Neural progenitor cell (in vitro differentiated cells): ENCODE data around the gene TXNDC5.

Experiments used
- CTCF ChIP-seq: fragments of 200-600 bp; sonication (generic); IDR thresholded peaks from 2 replicates; pipeline ENCODE4 v1.5.1; 2017; ENCODE audit warnings: antibody characterized with exemption, mild to moderate bottlenecking
- EZH2 ChIP-seq: fragments of 200-600 bp; sonication (generic); IDR thresholded peaks from 2 replicates; pipeline ENCODE4 v1.6.1; 2017; ENCODE audit warnings: antibody characterized with exemption, mild to moderate bottlenecking, moderate library complexity

GRCh38 chr6:7918403-7918802 lies 7.8 kb upstream of the TXNDC5 start:
- TF ChIP-seq EZH2 (no peak), CTCF (no peak)
